ENCODE measurements around the gene RND2. TPM values are rescaled to one million over a fixed set of nuclear protein-coding genes. Genes with fewer than 3 reads are reported as not detected.

RND2 gene
- total and polyA plus RNA-seq, 4 donors: 0.25 to 1.3 (median 0.43) TPM

- peaks cover 0 to 3% (median 0%) of the 10 kb centered on the region in 4 donors for H3K36me3 ChIP-seq (ENCODE audit: control insufficient read depth in 4 of 4, insufficient read depth in 4 of 4, low read length in 4 of 4)
- H3K27me3 ChIP-seq (ENCODE audit: control insufficient read depth in 3 of 3, insufficient read depth in 3 of 3, low read length in 2 of 3): no peaks in the 10 kb centered on the region
- peak within 1 kb of the TSS; percentile 70 to 82 for H3K9ac ChIP-seq (ENCODE audit: insufficient read depth in 1 of 2, low read length in 2 of 2)
- 33 to 38% methylated on average over 21 of the region's 21 CpGs for WGBS, 2 donors
- no peaks in the 10 kb centered on the region for H3K9me3 ChIP-seq (ENCODE audit: control insufficient read depth in 4 of 4, insufficient read depth in 3 of 4, low read length in 3 of 4)
- peak within 1 kb of the TSS; percentile 96 for H3K4me3 ChIP-seq
- H3K27ac ChIP-seq (ENCODE audit: low read depth in 1 of 2, low read length in 1 of 2): peak within 1 kb of the TSS; percentile 90 to 91
- no peak for TF ChIP-seq CTCF (IDR thresholded peaks at IDR 0.05; ENCODE audit: control extremely low read depth, extremely low read depth)
- DNase-seq: peak in 2 of 3 donors; percentile 58 to 69
- peaks cover 0 to 23% (median 10%) of the 10 kb centered on the region in 5 donors for H3K4me1 ChIP-seq (ENCODE audit: control insufficient read depth in 5 of 5, insufficient read depth in 5 of 5, low read length in 5 of 5)
- no peak for ATAC-seq (ENCODE audit: insufficient read depth, low FRiP score)
Measured at GRCh38 chr17:42979511-42980273, 45.3 kb upstream of the RND2 start, which contains the start of gene PTGES3L. PTGES3L (minus strand) TSS chr17:42980080; CDS start chr17:42980053, 27 bp downstream.

GRCh38 chr17:42980274-42980765 is 44.7 kb upstream of the RND2 start, which contains the start of gene RUNDC1:
RUNDC1 (plus strand) TSS chr17:42980565; CDS start chr17:42980577, 12 bp downstream.
- 0% methylated on average over 31 to 39 of the region's 39 CpGs for WGBS, 2 donors
- Histone ChIP-seq H3K27ac (ENCODE audit: low read depth in 1 of 2, low read length in 1 of 2) (peak within 1 kb of the TSS; percentile 90 to 91), H3K4me3 (peak within 1 kb of the TSS; percentile 96), H3K9ac (ENCODE audit: insufficient read depth in 1 of 2, low read length in 2 of 2) (peak within 1 kb of the TSS; percentile 70 to 82), H3K9me3 (ENCODE audit: control insufficient read depth in 4 of 4, insufficient read depth in 3 of 4, low read length in 3 of 4) (no peaks in the 10 kb centered on the region), H3K36me3 (ENCODE audit: control insufficient read depth in 4 of 4, insufficient read depth in 4 of 4, low read length in 4 of 4) (peaks cover 0 to 4% (median 2%) of the 10 kb centered on the region in 4 donors), H3K27me3 (ENCODE audit: control insufficient read depth in 3 of 3, insufficient read depth in 3 of 3, low read length in 2 of 3) (no peaks in the 10 kb centered on the region), H3K4me1 (ENCODE audit: control insufficient read depth in 5 of 5, insufficient read depth in 5 of 5, low read length in 5 of 5) (peaks cover 0 to 23% (median 10%) of the 10 kb centered on the region in 5 donors)
- ATAC-seq (ENCODE audit: insufficient read depth, low FRiP score) (peak; percentile 89), DNase-seq (peak; percentile 89 to 92 (median 90))
- TF ChIP-seq CTCF (IDR thresholded peaks at IDR 0.05; ENCODE audit: control extremely low read depth, extremely low read depth): no peak

- Histone ChIP-seq H3K9me3 (ENCODE audit: control insufficient read depth in 4 of 4, insufficient read depth in 3 of 4, low read length in 3 of 4) (no peaks in the 10 kb centered on the region), H3K9ac (ENCODE audit: insufficient read depth in 1 of 2, low read length in 2 of 2) (peak overlapping the region; percentile 69 to 70), H3K36me3 (ENCODE audit: control insufficient read depth in 4 of 4, insufficient read depth in 4 of 4, low read length in 4 of 4) (peaks cover 0 to 7% (median 3%) of the 10 kb centered on the region in 4 donors), H3K27me3 (ENCODE audit: control insufficient read depth in 3 of 3, insufficient read depth in 3 of 3, low read length in 2 of 3) (no peaks in the 10 kb centered on the region), H3K4me1 (ENCODE audit: control insufficient read depth in 5 of 5, insufficient read depth in 5 of 5, low read length in 5 of 5) (peaks cover 0 to 23% (median 10%) of the 10 kb centered on the region in 5 donors), H3K27ac (ENCODE audit: low read depth in 1 of 2, low read length in 1 of 2) (peak overlapping the region; percentile 90 to 91), H3K4me3 (peak overlapping the region; percentile 96)
- DNase-seq (peak; percentile 38 to 40 (median 38)), ATAC-seq (ENCODE audit: insufficient read depth, low FRiP score) (peak; percentile 77)
- WGBS, 2 donors: 1% methylated on average over 50 to 67 of the region's 67 CpGs
- no peak for TF ChIP-seq CTCF (IDR thresholded peaks at IDR 0.05; ENCODE audit: control extremely low read depth, extremely low read depth)
Measured at GRCh38 chr17:42980766-42981397, 44.1 kb upstream of the RND2 start.

Measured in lung (tissue), 12 donors.